ENCODE measurements around the gene MAP4K4.

The MAP4K4 gene

GRCh38 chr2:101724125-101724474 is 26.6 kb downstream of the MAP4K4 start:
- DNase-seq, result no peak

DNA sequence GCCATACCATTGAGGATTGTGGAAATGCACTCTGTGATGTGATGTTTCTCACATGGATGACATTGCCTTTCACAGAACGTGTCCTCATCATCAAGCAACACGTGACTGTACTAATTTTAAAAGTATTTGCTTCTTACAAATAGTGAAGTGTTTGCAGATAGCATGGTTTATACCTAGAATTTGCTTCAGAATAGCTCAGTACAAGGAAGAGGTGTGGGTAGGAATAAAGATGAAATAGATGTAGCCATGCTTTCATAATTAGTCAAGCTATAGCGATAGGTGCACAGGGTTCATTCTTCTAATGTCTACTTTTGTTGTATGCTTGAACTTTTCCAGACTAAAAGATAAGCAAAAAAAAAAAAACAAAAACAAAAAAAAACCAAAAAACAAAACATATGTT is 27.5 kb downstream of the MAP4K4 start:
- DNase-seq, result no peak

GRCh38 chr2:101725515-101726192 is 28.1 kb downstream of the MAP4K4 start:
- DNase-seq, result no peak

- no peak for DNase-seq
These were observed 31.4 kb downstream of the MAP4K4 start for GRCh38 chr2:101728865-101729264.

DNA sequence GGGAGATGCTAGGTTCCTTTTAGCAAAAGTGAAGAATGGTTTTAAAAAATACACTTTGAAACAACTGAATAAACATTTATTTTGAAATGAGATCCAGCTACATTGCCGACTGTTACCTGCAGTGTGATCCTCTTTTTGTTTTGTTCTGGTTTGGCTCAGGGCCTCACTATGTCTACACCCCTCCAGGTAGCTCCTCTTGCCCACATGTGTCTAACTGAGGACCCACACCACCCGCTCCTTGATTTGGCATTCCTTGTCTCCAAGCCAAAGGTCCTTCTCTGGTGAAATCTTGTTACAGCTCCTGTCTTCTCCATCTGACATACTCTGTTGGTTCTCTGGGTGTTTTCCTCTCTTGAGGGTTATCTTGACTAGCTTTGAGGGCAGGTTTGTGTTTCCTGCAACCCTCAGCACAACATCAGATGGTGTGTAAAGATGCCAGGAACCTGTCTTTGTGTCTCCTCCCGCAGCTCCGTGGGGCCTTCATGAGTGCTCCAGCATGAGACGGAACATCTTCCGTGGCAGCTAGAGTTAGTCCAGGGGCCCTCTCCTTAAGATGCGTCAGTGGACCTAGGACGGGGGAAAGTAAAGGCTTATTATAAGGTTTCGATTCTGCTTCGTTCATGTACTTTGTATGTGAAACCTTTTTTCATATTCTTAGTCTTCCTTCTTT is 32.1 kb downstream of the MAP4K4 start:
- DNase-seq, result no peak

DNA sequence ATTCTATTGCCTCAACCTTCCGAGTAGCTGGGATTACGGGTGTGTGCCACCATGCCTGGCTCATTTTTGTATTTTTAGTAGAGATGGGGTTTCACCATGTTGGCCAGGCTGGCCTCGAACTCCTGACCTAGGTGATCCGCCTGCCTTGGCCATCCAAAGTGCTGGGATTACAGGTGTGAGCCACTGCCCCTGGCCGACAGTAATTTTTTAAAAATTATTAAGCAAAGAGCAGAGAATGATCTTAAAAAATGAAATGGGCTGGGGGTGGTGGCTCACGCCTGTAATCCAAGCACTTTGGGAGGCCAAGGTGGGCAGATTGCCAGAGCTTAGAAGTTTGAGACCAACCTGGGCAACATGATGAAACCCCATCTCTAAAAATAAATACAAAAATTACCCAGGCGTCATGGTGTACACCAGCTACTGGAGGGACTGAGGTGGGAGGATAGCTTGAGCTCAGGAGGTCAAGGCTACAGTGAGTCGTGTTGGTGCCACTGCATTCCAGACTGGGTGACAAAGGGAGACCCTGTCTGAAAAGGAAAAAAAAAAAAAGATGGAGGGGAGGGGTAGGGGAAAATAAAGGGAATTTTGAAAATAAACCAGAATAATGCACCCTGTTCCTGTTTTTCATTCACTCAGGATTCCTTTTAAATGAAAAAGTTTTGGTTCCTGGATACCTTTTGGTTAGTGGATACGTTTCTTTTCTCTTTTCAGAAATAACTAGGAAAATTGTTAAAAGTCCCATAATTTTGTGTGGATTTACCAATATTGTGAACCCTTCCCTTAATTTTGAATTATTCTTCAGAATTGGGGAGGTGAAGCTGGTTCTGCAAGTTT is 33.9 kb downstream of the MAP4K4 start:
- DNase-seq, result no peak

- DNase-seq, result no peak
These were observed 34.7 kb downstream of the MAP4K4 start for GRCh38 chr2:101732199-101732598.

DNA sequence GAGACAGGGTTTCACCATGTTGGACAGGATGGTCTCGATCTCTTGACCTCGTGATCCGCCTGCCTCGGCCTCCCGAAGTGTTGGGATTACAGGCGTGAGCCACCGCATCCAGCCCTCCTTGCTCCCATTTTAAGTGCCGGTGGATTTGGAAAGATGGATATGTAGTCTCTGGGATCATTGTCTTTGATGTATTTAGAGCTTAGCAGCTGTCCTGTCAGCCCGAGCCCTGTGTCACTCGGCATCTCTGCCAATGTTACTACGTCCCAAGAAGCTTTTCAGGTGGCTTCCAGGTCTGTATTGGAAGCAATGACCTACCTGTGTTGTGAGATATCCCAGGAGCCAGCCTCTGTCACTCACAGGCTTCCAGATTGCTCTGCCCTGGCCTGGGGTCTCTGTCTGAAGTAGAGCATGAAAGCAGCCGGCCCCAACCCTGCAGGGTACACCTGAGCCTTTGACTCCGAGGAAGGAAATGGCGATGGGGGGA is 35.3 kb downstream of the MAP4K4 start:
- no peak for DNase-seq

DNA sequence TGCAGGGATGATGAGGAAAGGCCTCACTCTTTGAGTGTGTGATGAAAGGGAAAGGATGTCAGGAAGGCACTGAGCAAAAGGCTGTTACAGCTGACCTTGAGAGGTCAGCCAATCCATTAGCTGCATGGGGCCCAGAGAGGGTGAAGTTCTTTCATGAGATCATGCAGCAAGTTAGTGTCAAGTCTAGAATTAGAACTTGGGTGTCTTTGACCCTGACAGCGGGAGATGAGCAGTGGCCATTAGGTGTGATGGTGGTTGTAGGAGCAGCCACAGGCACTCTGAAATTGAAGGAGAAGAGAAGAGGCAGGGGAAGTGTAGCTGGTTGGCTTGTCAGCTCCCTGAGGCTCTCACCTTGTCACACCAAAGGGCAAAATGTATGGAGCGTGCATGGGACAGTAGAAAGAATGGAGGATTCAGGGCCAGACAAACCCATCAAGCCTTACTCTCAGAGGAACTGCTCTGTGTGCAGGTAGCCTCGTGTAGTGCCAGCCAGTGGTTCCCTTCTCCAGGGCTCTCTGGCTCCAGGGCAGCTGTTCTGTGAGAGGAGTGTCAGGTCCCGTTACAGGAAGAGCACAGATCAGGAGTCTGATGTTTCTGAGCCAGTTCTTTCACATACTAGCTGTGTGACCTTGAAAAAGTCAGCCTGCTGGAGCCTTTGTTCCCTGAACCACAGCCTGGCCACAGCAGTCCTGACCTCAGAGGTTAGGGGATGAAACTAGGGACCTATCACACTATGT is 35.9 kb downstream of the MAP4K4 start:
- DNase-seq, result no peak

GRCh38 chr2:101734505-101735165 is 37.1 kb downstream of the MAP4K4 start:
- DNase-seq, result no peak

DNA sequence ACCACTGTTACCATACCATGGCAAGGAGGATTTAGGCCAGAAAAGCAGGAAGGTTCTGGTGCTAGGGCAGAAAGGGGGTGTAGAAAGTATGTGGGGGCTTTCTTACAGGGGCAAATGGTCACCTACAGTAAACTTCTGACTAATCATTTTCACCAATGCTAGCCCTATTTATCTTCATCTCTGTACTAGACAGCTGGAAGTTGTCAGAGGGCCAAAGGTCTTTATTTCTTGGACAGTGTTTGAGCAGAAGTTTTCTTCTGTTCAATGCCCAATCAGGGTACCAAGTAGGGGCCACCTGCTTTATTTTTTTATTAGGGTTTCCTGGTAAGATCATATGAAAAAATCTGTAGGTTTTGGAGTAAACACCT is 37.6 kb downstream of the MAP4K4 start:
- no peak for DNase-seq

DNA sequence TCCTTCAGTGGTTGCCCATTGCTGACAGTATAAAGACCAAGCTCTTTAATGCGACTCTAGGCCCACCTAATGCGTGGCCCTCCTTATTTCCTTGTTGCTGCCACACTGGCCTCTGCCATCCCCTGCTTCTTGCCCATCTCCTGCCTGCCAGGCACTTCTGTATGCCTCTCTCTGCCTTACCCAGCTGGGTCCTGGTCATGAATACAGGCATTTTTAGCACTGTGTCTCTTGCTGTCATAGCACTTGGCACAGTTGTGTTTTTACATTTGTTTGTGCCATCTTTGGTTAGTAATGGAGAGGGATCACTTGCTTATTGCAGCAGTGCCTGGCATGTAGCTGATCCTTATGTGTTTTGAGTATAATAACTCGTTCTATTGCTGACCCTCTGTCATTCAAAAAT is 38.7 kb downstream of the MAP4K4 start:
- DNase-seq, result no peak

- no peak for DNase-seq
These were observed 39.4 kb downstream of the MAP4K4 start for GRCh38 chr2:101736861-101737291.

DNA sequence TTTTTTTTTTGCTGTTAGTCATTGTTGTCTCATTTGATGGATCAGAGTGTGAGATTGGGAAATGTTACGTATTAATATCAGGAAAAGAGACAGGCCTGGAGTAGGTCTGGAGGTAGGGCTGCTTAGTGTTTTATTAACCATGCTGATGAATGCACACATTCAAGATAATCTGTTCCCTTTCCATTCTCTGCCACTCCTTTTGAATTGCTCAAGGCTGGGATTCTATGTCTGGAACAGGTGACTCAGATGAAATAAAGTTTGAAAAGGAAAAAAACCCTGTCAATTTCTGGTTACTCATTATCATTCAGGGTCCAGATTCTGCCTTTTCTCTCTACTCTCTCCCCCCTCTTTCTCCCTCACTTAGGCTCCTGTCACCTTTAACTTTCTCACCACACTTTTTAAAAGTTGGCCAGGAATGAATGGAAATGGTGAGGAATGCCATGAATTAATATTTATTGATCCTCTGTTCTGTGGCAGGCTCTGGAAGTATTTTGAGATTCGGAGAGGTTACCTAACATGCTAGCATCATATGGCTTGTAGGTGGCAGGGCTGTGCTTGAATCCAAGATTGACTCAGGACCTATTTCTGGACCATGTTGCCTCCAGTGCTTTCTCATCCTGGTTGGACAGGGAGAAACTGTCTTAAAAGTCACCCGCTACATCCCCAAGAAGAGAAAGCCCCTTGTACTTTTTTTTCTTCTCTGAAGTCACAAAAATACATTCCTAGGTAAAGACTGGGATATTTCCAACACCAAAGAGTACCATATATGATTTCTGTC is 40.2 kb downstream of the MAP4K4 start:
- DNase-seq, result no peak

- DNase-seq, result no peak
These were observed 41.1 kb downstream of the MAP4K4 start for GRCh38 chr2:101738649-101739048.

GRCh38 chr2:101740555-101740964 is 43.1 kb downstream of the MAP4K4 start:
- DNase-seq, result no peak

DNA sequence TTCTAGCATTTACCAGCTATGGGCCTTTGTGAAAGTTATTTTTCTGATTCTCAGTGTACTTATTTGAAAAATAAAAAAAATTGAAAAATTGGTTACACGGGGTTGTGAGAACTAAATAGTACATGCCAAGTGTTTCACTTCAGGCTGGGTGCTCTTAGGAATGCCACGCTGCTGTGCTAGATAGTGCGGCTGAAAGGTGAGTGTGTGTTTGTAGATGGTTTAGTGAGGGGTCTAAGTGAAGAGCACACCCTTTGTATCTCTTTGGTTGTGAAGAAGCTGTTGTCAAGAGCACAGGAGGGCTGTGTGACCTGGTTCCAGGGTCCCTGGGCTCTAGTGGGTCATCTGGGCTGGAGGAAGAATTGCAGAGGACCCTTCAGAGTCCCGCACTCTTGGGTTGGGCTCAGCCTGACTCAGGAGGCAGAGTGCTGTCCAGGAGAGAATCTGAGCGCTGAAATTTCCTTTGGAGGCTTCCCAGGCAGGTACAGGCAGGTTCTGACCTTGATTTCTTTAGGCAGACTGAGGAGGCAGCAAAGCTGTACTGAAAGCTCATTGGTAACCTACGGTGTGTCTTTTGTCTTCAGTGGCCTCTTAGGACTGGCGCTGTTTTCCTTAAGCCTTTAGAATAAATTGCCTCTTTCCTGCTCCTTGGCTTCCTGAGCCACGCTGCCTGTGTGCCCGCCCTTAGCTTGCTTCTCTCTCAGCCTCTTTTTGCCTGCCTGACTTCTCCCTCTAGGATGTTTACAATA is 44.4 kb downstream of the MAP4K4 start:
- no peak for DNase-seq

DNA sequence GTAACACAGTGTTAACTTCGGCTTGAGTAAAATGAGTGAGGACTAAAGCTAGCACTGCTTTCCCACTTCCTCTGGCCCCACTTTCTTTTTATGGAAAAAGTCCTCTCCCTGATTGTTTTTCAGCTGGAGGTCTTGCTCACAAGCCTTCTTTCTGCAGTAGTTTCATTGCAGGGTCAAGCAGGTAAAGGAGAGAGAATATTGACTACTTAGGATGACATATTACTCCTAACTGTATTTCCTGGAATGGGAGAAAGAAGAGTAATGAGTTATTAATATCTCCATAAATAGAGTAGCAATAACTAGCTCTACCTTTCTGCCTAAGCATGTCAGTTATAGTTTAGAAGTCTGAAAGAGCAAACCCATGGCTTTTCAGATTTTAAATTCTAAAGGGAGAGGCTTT is 45.0 kb downstream of the MAP4K4 start:
- no peak for DNase-seq

DNA sequence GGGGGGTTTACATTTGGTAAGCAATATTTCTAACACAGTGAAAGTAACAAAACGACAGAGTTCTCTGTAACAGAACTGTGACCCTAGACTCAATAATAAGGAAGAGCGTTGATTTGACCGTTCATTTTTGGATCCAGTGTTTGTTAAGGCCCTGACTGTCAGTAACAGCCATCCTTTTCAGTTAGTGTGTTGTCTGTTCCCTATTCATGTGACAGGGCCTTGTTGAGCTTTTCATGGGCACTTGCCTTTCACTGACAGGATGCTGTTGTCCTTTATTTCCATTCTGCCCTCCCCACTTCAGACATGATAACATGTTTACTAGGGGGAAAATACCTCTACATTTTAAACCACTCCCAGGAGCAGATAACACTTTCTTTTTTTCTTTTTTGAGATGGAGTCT is 45.8 kb downstream of the MAP4K4 start:
- DNase-seq, result no peak

DNA sequence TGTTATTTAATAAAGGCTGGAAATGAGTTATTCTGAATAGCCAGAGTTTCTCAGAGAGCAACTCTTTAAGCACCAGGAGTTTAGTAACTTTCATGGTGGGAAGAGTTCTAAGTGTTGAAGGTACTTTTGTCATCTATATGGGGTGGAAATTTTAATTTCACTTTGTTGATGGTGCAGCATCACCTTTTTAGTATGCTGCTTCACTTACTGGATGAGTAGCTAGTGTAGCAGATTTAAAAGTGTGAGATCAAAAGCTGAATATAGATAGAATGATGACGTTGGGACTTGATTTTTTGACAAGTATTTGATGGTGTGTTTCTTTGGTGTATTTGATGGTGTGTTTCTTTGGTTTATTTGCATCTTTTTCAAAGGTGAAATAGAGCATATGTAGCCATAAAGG is 47.3 kb downstream of the MAP4K4 start:
- DNase-seq, result no peak
